ENCODE results near the gene RCC1. TPM values are rescaled to one million over a fixed set of nuclear protein-coding genes. Genes with fewer than 3 reads are reported as not detected.

RCC1 gene
- polyA plus RNA-seq, 1 donor (not counting 4 experiments of a cell fraction or from before 2014, with no cell fraction given), result 38.6 TPM

GRCh38 chr1:28564310-28564709, 58.5 kb downstream of the RCC1 start:
- no peak overlapping the region for H3K9ac ChIP-seq (ENCODE audit: control insufficient read depth, extremely low read depth, insufficient read depth, low read length)
- dilution Hi-C loops (cut with MboI; ENCODE audit: extremely low pct_ligation_motif_present, low sequenced_read_pairs), result no loop called here
- H3K4me2 ChIP-seq (ENCODE audit: control insufficient read depth, extremely low read depth, insufficient read depth, low read depth, low read length), result no peak overlapping the region
- no peaks in the 10 kb centered on the region for H3K9me3 ChIP-seq (ENCODE audit: control insufficient read depth, low read depth, low read length)
- no peak for FAIRE-seq
- H3K27ac ChIP-seq (ENCODE audit: control insufficient read depth, insufficient read depth, low read length), result no peak overlapping the region
- TF ChIP-seq EZH2 (IDR thresholded peaks at IDR 0.05; ENCODE audit: low read length), result no peak
- no peak for TF ChIP-seq CTCF (optimal IDR thresholded peaks at IDR 0.05 in 1 of 3, IDR thresholded peaks at IDR 0.05 in 1 of 3, conservative IDR thresholded peaks at IDR 0.05 in 1 of 3; ENCODE audit: extremely low read depth in 1 of 3, insufficient read depth in 2 of 3, low read length in 3 of 3)
- no peaks in the 10 kb centered on the region for H3K9me1 ChIP-seq (ENCODE audit: control insufficient read depth, extremely low read depth, insufficient read depth, low read length)
- H2AFZ ChIP-seq (ENCODE audit: control insufficient read depth, low read length), result no peak overlapping the region
- no peak overlapping the region for H3K4me3 ChIP-seq (ENCODE audit: control insufficient read depth in 2 of 3, extremely low read depth in 1 of 3, insufficient read depth in 2 of 3, low read depth in 1 of 3, low read length in 3 of 3)
- H4K20me1 ChIP-seq (ENCODE audit: control insufficient read depth, extremely low read depth, insufficient read depth, low read length), result no peaks in the 10 kb centered on the region
- no peak for DNase-seq (ENCODE audit: low read depth, low spot score)
- H3K36me3 ChIP-seq (ENCODE audit: control insufficient read depth in 2 of 2, extremely low read depth in 1 of 2, insufficient read depth in 2 of 2, low read length in 2 of 2), result peaks cover 29 to 41% of the 10 kb centered on the region in 2 experiments
- no peaks in the 10 kb centered on the region for H3K27me3 ChIP-seq (ENCODE audit: control insufficient read depth, extremely low read depth, insufficient read depth, low read length)
- H3K79me2 ChIP-seq (ENCODE audit: control insufficient read depth, insufficient read depth, low read length), result no peaks in the 10 kb centered on the region
- H3K4me1 ChIP-seq (ENCODE audit: control insufficient read depth, extremely low read depth, insufficient read depth, low read length), result no peaks in the 10 kb centered on the region

GRCh38 chr1:28565040-28565439, 59.2 kb downstream of the RCC1 start:
- Histone ChIP-seq H3K79me2 (ENCODE audit: control insufficient read depth, insufficient read depth, low read length) (no peaks in the 10 kb centered on the region), H3K4me3 (ENCODE audit: control insufficient read depth in 2 of 3, extremely low read depth in 1 of 3, insufficient read depth in 2 of 3, low read depth in 1 of 3, low read length in 3 of 3) (no peak overlapping the region), H3K27ac (ENCODE audit: control insufficient read depth, insufficient read depth, low read length) (no peak overlapping the region), H2AFZ (ENCODE audit: control insufficient read depth, low read length) (no peak overlapping the region), H3K36me3 (ENCODE audit: control insufficient read depth in 2 of 2, extremely low read depth in 1 of 2, insufficient read depth in 2 of 2, low read length in 2 of 2) (peaks cover 29 to 39% of the 10 kb centered on the region in 2 experiments), H3K27me3 (ENCODE audit: control insufficient read depth, extremely low read depth, insufficient read depth, low read length) (no peaks in the 10 kb centered on the region), H3K9me3 (ENCODE audit: control insufficient read depth, low read depth, low read length) (no peaks in the 10 kb centered on the region), H3K4me1 (ENCODE audit: control insufficient read depth, extremely low read depth, insufficient read depth, low read length) (no peaks in the 10 kb centered on the region), H3K9ac (ENCODE audit: control insufficient read depth, extremely low read depth, insufficient read depth, low read length) (no peak overlapping the region), H3K4me2 (ENCODE audit: control insufficient read depth, extremely low read depth, insufficient read depth, low read depth, low read length) (no peak overlapping the region), H3K9me1 (ENCODE audit: control insufficient read depth, extremely low read depth, insufficient read depth, low read length) (no peaks in the 10 kb centered on the region), H4K20me1 (ENCODE audit: control insufficient read depth, extremely low read depth, insufficient read depth, low read length) (no peaks in the 10 kb centered on the region)
- no peak for TF ChIP-seq EZH2 (IDR thresholded peaks at IDR 0.05; ENCODE audit: low read length)
- no peak for TF ChIP-seq CTCF (optimal IDR thresholded peaks at IDR 0.05 in 1 of 3, IDR thresholded peaks at IDR 0.05 in 1 of 3, conservative IDR thresholded peaks at IDR 0.05 in 1 of 3; ENCODE audit: extremely low read depth in 1 of 3, insufficient read depth in 2 of 3, low read length in 3 of 3)
- DNase-seq (ENCODE audit: low read depth, low spot score) (no peak), FAIRE-seq (no peak)
- dilution Hi-C loops (cut with MboI; ENCODE audit: extremely low pct_ligation_motif_present, low sequenced_read_pairs), result no loop called here

Measured in keratinocyte (primary cell).